Neural crest cell (in vitro differentiated cells): Measurements from ENCODE around the gene TDRD10. TPM values are rescaled to one million over a fixed set of nuclear protein-coding genes. Genes with fewer than 3 reads are reported as not detected.

ENCODE experiments used
- DNase-seq: peaks from one replicate; pipeline ENCODE4 v3.0.0; 2021; ENCODE audit warnings: low read depth, mixed read lengths, low spot score
- H3K27ac Mint-ChIP-seq: one replicate; pipeline ENCODE4 v1.8.0; 2021; ENCODE audit warnings: mild to moderate bottlenecking, mixed read lengths; ENCODE audit not compliant: unreplicated experiment
- H3K27me3 Mint-ChIP-seq: 2 replicates; pipeline ENCODE4 v1.8.0; 2021; ENCODE audit warnings: low read depth, mild to moderate bottlenecking, mixed read lengths
- H3K36me3 Mint-ChIP-seq: 2 replicates; pipeline ENCODE4 v1.8.0; 2021; ENCODE audit warnings: low read depth, mild to moderate bottlenecking, mixed read lengths
- H3K4me1 Mint-ChIP-seq: 2 replicates; pipeline ENCODE4 v1.8.0; 2021; ENCODE audit warnings: mixed read lengths
- H3K4me3 Mint-ChIP-seq: one replicate; pipeline ENCODE4 v1.8.0; 2021; ENCODE audit warnings: mild to moderate bottlenecking, mixed read lengths
- H3K9me3 Mint-ChIP-seq: 2 replicates; pipeline ENCODE4 v1.8.0; 2021; ENCODE audit warnings: mixed read lengths
- CTCF ChIP-seq: fragments of 200-600 bp; sonication (generic); conservative IDR thresholded peaks from 2 replicates; pipeline ENCODE4 v1.5.0; 2021; ENCODE audit warnings: antibody characterized with exemption, mild to moderate bottlenecking
- total RNA-seq: library from RNA; stranded (reverse); gene quantifications from 2 replicates; pipeline ENCODE4 v1.2.1, GENCODE V29; 2021

Gene TDRD10
- total RNA-seq, 1 donor from 2014 or later: not detected

- DNase-seq: no peak
- H3K4me1 Mint-ChIP-seq: no peaks in the 10 kb centered on the region
- peaks cover 19% of the 10 kb centered on the region for H3K36me3 Mint-ChIP-seq
- no peak for TF ChIP-seq CTCF
- no peaks in the 10 kb centered on the region for H3K27me3 Mint-ChIP-seq
- no peak overlapping the region for H3K27ac Mint-ChIP-seq
- no peak overlapping the region for H3K4me3 Mint-ChIP-seq
- no peaks in the 10 kb centered on the region for H3K9me3 Mint-ChIP-seq
Observed at GRCh38 chr1:154586231-154586630, 84.2 kb downstream of the TDRD10 start.

GRCh38 chr1:154586641-154587040 lies 84.6 kb downstream of the TDRD10 start:
- Mint-ChIP-seq H3K27ac (no peak overlapping the region), H3K4me3 (no peak overlapping the region), H3K4me1 (no peaks in the 10 kb centered on the region), H3K36me3 (peaks cover 19% of the 10 kb centered on the region), H3K9me3 (no peaks in the 10 kb centered on the region), H3K27me3 (no peaks in the 10 kb centered on the region)
- no peak for DNase-seq
- no peak for TF ChIP-seq CTCF

GRCh38 chr1:154589780-154590179 lies 87.8 kb downstream of the TDRD10 start:
- H3K36me3 Mint-ChIP-seq: peaks cover 27% of the 10 kb centered on the region
- TF ChIP-seq CTCF: no peak
- no peaks in the 10 kb centered on the region for H3K4me1 Mint-ChIP-seq
- H3K9me3 Mint-ChIP-seq: no peaks in the 10 kb centered on the region
- H3K4me3 Mint-ChIP-seq: no peak overlapping the region
- no peak overlapping the region for H3K27ac Mint-ChIP-seq
- DNase-seq: no peak
- H3K27me3 Mint-ChIP-seq: no peaks in the 10 kb centered on the region

- Mint-ChIP-seq H3K36me3 (peaks cover 20% of the 10 kb centered on the region), H3K9me3 (no peaks in the 10 kb centered on the region), H3K27me3 (no peaks in the 10 kb centered on the region), H3K4me3 (no peak overlapping the region), H3K27ac (no peak overlapping the region), H3K4me1 (no peaks in the 10 kb centered on the region)
- no peak for TF ChIP-seq CTCF
- DNase-seq: no peak
Observed at GRCh38 chr1:154590756-154591155, 88.7 kb downstream of the TDRD10 start.

GRCh38 chr1:154591206-154591605 lies 89.2 kb downstream of the TDRD10 start:
- Mint-ChIP-seq H3K27ac (no peak overlapping the region), H3K4me1 (no peaks in the 10 kb centered on the region), H3K9me3 (no peaks in the 10 kb centered on the region), H3K27me3 (no peaks in the 10 kb centered on the region), H3K36me3 (peaks cover 20% of the 10 kb centered on the region), H3K4me3 (no peak overlapping the region)
- TF ChIP-seq CTCF: no peak
- no peak for DNase-seq

GRCh38 chr1:154593390-154593789 lies 91.4 kb downstream of the TDRD10 start:
- no peak for TF ChIP-seq CTCF
- DNase-seq: no peak
- Mint-ChIP-seq H3K4me1 (no peaks in the 10 kb centered on the region), H3K36me3 (peaks cover 18% of the 10 kb centered on the region), H3K4me3 (no peak overlapping the region), H3K27me3 (no peaks in the 10 kb centered on the region), H3K9me3 (no peaks in the 10 kb centered on the region), H3K27ac (no peak overlapping the region)
